GM21723 (cell line): ENCODE data around the gene ACOXL.

Experiments
- ATAC-seq: cut with Tn5 transposase; IDR thresholded peaks from one replicate; pipeline ENCODE4 v1.9.1; 2021; ENCODE audit warnings: mild to moderate bottlenecking, moderate library complexity; ENCODE audit not compliant: unreplicated experiment

ACOXL gene

DNA sequence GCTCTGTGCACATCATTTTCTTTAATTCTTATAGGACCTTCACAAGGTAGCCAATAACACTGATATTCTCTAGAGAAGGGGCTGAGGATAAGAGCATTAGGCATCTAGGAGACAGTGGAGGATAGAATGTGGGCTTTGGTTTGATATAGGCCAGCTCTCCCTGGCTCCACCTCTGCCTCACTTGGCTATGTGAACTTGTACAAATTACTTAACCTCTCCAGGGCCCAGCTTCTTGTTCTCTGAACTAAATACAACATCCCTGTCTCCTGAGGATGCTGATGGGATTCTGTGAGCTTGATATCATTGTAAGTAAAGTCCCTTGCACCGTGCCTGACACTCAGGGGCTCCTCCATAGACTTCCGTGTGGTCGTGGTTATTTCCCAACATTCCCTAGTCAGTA lies 87.3 kb downstream of the ACOXL start:
- no peak for ATAC-seq

DNA sequence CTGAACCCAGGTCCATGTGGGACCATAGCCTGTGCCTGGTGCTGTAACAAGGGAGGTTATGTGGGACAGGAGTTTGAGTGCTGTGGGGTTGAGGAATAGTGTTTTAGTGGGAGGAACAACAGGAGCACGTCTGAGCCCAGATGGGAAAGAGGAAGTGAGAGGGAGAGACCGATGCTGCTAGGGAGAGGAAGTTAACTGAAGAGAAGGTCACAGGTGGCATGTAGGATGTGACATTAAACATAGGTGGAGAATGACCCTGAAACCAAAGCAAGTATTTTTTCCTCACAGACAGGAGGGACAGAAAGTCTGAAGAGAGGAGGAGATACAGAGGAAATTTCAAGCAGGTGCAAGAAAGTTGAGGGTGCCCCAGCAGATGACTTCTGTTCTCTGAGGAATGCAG lies 87.8 kb downstream of the ACOXL start:
- ATAC-seq, result no peak

DNA sequence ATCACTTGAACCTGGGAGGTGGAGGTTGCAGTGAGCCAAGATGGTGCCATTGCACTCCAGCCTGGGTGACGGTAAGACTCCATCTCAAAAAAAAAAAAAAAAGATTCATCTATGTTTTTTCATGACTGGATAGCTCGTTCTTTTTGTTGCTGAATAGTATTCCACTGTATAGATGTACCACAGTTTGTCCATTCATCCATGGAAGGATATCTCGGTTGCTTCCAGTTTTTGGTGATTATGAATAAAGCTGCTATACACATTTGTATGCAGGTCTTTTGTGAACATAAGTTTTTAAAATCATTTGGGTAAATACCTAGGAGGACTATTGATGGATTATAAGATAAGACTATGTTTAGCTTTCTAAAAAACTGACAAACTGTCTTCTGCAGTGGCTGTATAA lies 90.8 kb downstream of the ACOXL start:
- no peak for ATAC-seq

DNA sequence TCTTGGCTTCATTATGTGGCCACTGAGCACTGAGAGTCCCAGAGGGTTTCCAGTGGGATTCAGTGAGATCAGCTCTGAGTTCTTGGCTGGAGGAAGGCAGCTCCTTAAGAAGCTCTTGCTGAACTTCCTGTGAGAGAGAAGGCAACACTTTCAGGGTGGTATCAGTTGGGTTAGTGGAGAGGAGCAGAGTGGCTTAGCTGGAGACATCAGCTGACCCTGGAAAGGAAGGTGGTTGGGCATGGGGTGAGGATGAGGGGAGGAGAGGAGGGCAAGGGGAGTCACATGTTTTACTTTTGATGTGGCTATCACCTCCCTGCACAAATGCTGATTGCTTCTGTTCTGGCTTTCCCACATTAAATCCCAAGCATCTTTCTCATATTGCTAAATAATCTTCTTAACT lies 95.1 kb downstream of the ACOXL start:
- ATAC-seq, result no peak

- ATAC-seq, result no peak
These were observed 96.0 kb downstream of the ACOXL start for GRCh38 chr2:110828330-110828729.

DNA sequence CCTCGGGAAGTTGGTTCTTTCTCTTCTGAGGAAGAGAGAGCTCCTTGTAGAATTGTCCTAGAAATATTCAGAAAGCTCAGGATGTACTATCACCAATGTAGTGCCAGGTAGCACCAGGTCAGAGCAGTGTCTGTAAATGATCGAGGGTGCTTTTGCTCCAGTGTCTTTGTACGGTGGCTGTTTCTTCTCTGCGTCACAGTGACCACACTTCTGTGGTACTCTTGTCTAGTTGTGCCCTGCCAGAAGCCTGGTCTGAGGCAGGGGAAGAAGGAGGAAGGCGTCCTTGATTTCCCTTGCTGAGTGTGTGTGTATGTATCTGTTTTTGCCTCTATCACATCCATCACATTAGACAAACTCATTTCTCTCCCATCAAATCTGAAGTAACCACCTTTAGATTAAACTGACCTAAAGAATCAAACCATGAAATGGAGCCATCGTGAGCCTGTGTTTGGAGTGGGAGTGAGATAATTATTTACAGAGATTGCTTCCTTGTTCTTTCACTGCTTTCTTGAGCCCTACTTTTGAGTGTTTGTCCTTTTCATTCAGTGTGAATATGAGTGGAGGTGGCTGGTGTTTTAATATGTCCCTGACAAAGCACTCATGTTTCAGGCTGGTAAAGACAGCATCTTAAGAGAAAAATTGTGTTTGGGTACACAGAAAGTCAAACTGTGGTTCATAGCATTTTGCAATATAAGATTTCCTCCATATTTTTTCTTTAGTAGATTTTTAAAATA lies 97.2 kb downstream of the ACOXL start:
- no peak for ATAC-seq

DNA sequence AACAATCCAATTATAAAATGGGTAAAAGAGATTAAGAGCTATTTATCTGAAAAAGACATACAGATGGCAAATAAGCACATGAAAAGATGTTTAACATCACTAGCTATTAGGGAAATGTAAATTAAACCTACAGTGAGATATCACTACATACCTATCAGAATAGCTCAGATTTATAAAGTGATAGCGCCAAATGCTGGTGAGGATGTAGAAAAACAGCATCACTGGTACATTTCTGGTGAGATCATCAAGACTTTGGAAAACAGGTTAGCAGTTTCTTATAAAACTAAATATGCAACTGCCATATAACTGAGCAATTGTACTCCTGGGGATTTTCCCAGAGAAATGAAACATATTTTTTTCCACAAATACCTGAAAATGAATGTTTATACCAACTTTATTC lies 100.4 kb downstream of the ACOXL start:
- no peak for ATAC-seq

GRCh38 chr2:110834134-110834827 lies 101.9 kb downstream of the ACOXL start:
- ATAC-seq, result no peak

- ATAC-seq, result no peak
These were observed 104.3 kb downstream of the ACOXL start for GRCh38 chr2:110836671-110837070.

- ATAC-seq, result no peak
These were observed 105.4 kb downstream of the ACOXL start for GRCh38 chr2:110837446-110838409.

DNA sequence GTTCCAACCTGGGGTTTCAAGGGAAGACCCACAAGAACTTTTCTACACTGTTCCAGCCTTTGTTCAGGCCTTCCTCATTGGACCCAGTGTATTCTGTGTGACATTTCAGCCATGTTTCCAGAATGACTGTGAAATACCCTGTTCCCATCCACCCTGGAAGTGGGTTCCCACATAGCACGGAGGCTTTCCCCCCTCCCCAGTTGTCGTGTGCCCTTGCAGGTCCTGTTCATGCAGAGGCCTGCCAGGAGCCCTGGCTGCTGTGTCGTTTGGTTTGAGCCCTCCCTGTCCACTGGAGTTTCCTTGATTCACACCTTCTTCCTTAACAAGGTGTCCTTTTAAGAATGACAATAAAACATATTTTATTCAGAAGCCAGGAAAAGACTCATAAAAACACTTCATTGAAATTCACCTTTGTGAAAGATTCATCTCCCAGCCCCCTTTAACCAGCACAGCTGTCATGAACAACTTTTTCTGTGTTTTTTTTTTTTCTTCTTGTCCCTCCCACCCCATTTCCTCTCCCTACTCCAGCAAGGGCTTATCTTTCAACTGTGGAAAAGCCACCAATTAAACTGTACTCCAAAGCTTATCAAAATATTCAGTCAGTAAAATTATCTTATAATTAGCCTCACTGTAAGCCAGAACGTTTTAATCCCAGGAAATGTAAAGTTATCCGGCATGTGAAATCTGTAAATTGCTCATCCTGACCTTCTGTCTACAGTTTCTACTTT lies 106.4 kb downstream of the ACOXL start:
- no peak for ATAC-seq

- no peak for ATAC-seq
These were observed 108.1 kb downstream of the ACOXL start for GRCh38 chr2:110840508-110840907.

DNA sequence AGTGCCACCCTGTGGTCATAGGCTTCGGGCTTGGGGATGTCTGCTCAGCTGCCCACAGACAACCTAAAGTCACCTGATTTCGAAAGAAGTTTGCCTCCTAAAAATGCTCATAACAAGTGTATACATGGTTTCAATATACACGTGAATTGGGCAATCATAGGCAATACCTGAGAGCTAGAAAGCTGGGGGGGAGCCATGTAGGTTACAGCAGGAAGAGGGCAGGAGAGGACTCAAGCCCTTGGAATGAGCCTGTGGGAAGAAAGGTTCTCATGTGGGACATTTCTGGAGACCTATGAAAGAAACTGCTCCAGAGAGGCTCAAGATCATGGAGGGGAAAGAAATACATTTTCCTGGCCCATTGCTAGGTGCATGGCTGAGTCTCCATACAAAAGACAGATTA lies 109.7 kb downstream of the ACOXL start:
- no peak for ATAC-seq

GRCh38 chr2:110843496-110843895 lies 111.1 kb downstream of the ACOXL start:
- no peak for ATAC-seq

DNA sequence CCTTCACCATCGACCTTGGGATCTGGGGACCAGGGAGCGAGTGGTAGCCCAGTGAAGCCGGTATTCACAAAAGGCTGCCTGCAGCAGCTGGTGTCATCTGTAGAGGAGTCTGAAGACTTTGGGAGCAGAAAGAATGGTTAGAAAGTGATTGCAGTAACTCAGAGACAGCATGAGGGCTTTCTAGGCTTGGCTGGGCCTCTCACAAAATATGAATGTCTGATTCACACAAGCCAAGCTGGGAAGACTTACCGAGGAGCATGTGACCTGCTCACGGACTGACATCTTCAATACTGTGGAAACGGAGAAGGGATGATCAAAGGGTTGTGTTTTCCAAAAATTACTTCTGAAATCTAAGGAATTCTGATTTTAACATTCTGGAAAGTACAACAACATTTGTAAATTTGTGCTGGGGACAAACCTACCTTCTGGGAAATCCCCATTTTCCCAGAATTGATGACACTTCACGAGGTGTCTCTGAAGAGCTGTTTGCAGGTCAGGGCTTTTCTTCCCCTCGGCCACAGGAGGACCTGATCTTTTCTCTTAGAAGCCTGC lies 111.7 kb downstream of the ACOXL start:
- no peak for ATAC-seq

DNA sequence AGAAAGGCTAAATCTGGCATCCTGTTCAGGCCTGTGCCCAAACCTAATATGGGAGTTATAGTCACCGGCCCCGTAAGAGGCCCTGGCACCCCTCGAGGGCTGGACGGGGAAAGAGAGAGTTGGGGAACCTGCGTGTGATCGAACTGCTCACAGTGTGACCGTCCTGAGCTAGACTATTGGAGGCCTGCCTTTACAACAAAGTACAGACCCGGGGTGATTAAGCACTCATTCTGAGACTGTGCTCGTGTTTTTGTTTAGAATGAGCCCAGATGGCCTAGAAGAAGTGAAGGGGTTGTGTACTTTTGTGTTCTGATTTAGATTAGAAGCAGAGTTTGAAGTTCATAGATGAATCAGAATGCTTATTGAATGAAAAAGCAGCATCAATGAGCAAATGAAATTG lies 115.3 kb downstream of the ACOXL start:
- no peak for ATAC-seq

- ATAC-seq, result no peak
These were observed 115.7 kb downstream of the ACOXL start for GRCh38 chr2:110848071-110848470.

- no peak for ATAC-seq
These were observed 116.2 kb downstream of the ACOXL start for GRCh38 chr2:110848519-110849030.

- no peak for ATAC-seq
These were observed 119.2 kb downstream of the ACOXL start for GRCh38 chr2:110851531-110851930.

DNA sequence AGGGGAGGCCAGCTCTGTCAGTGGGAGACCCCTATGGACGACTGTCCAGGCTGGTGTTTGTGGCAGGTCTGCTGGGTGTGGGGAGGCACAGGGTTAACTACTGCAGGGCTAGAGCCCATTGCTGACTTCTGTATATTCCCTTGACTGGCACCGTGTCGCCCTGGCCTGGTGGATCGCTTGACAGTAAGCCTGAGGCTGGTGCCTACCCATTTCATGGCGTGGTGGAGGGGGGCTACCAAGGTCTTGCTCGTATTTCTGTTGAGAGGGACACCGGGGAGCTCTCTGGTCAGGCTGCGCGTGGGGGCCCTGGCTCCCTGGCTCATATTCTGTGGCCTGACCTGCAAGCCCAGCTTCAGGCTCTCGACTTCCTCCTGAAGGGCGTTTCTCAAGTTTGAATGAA lies 119.7 kb downstream of the ACOXL start:
- no peak for ATAC-seq
